ENCODE data around the gene GRN. TPM values are rescaled to one million over a fixed set of nuclear protein-coding genes. Genes with fewer than 3 reads are reported as not detected.

The GRN gene
- total and polyA plus RNA-seq, 2 of the 13 experiments (the other 11 are each of a cell fraction or from before 2014, with no cell fraction given), result 86.6 to 143 TPM

GRCh38 chr17:44369414-44370023 is 24.4 kb downstream of the GRN start (continued):
- TF ChIP-seq ZSCAN25 (CRISPR knock-in tag; IDR thresholded peaks at IDR 0.05) (peak; percentile 74; the same call in 1 of the 2 replicates), FOXK2 (IDR thresholded peaks at IDR 0.05) (peak; percentile 78), NFYB (CRISPR knock-in tag; IDR thresholded peaks at IDR 0.05) (peak; percentile 85), ZNF747 (CRISPR knock-in tag; IDR thresholded peaks at IDR 0.05; ENCODE audit: borderline replicate concordance) (peak; percentile 62; the same call in 1 of the 2 replicates), MIXL1 (CRISPR knock-in tag; IDR thresholded peaks at IDR 0.05) (0 out of 2 replicates have a peak, but pooled peaks have one; percentile 11), DMAP1 (CRISPR knock-in tag; IDR thresholded peaks at IDR 0.05) (0 out of 2 replicates have a peak, but pooled peaks have one; percentile 35), MNT (IDR thresholded peaks at IDR 0.05) (peak; percentile 5; the same call in 1 of the 2 replicates), GATAD2A (CRISPR knock-in tag; IDR thresholded peaks at IDR 0.05) (peak; percentile 13; the same call in 1 of the 2 replicates), FOXC1 (CRISPR knock-in tag; IDR thresholded peaks at IDR 0.05; ENCODE audit: borderline replicate concordance) (0 out of 2 replicates have a peak, but pooled peaks have one; percentile 61), ZFP1 (CRISPR knock-in tag; IDR thresholded peaks at IDR 0.05) (0 out of 2 replicates have a peak, but pooled peaks have one; percentile 10), ZNF280D (CRISPR knock-in tag; IDR thresholded peaks at IDR 0.05) (0 out of 2 replicates have a peak, but pooled peaks have one; percentile 34), ERF (CRISPR knock-in tag; IDR thresholded peaks at IDR 0.05) (peak; percentile 84), HOMEZ (CRISPR knock-in tag; IDR thresholded peaks at IDR 0.05; ENCODE audit: low read depth) (peak; percentile 74; the same call in 1 of the 2 replicates), DRAP1 (CRISPR knock-in tag; IDR thresholded peaks at IDR 0.05) (peak; percentile 98), THAP9 (CRISPR knock-in tag; IDR thresholded peaks at IDR 0.05; ENCODE audit: borderline replicate concordance) (peak; percentile 52; the same call in 1 of the 2 replicates), ZFP91 (CRISPR knock-in tag; IDR thresholded peaks at IDR 0.05; ENCODE audit: borderline replicate concordance) (peak; percentile 69), ZMYM2 (CRISPR knock-in tag; IDR thresholded peaks at IDR 0.05) (peak; percentile 97), TBX2 (CRISPR knock-in tag; IDR thresholded peaks at IDR 0.05; ENCODE audit: borderline replicate concordance) (peak; percentile 22; the same call in 1 of the 2 replicates)
